RWPE2 (cell line): ENCODE results near the gene NAXD.

ENCODE experiments used
- ATAC-seq: fragments of 200-7000 bp; cut with Tn5 transposase; 3 replicates; pipeline ENCODE4 v1.9.1; 2021; ENCODE audit warnings: low read depth
- DNase-seq: peaks from one replicate; pipeline ENCODE4 v3.0.0-alpha.2; 2020; ENCODE audit warnings: low spot score
- H3K27ac ChIP-seq: fragments of 450-650 bp; 2 replicates; pipeline ENCODE4 v1.5.1; 2017; ENCODE audit warnings: mild to moderate bottlenecking; ENCODE audit not compliant: poor library complexity, severe bottlenecking
- H3K27me3 ChIP-seq: fragments of 250-450 bp; sonication (Bioruptor Pico); 2 replicates; pipeline ENCODE4 v1.5.1; 2021; ENCODE audit warnings: mild to moderate bottlenecking, moderate library complexity; ENCODE audit not compliant: insufficient read depth, poor library complexity, severe bottlenecking
- H3K36me3 ChIP-seq: fragments of 250-450 bp; sonication (Bioruptor Pico); 2 replicates; pipeline ENCODE4 v1.5.1; 2020; ENCODE audit warnings: low read depth, mild to moderate bottlenecking, moderate library complexity
- H3K4me1 ChIP-seq: fragments of 250-450 bp; sonication (Bioruptor Pico); 2 replicates; pipeline ENCODE4 v1.5.1; 2021; ENCODE audit warnings: mild to moderate bottlenecking, moderate library complexity; ENCODE audit not compliant: insufficient read depth, poor library complexity, severe bottlenecking
- H3K4me3 ChIP-seq: fragments of 250-450 bp; sonication (Bioruptor Pico); 2 replicates; pipeline ENCODE4 v1.5.1; 2021; ENCODE audit warnings: mild to moderate bottlenecking, moderate library complexity; ENCODE audit not compliant: severe bottlenecking
- H3K9me3 ChIP-seq: fragments of 250-450 bp; sonication (Bioruptor Pico); 2 replicates; pipeline ENCODE4 v1.5.1; 2021; ENCODE audit warnings: mild to moderate bottlenecking, moderate library complexity; ENCODE audit not compliant: severe bottlenecking
- TF ChIP-seq, protein P1 (sequence below): fragments of 450-650 bp; IDR thresholded peaks from one replicate; pipeline ENCODE4 v1.5.1; 2017; ENCODE audit warnings: mild to moderate bottlenecking, moderate library complexity; ENCODE audit not compliant: poor library complexity, severe bottlenecking

NAXD gene

DNA sequence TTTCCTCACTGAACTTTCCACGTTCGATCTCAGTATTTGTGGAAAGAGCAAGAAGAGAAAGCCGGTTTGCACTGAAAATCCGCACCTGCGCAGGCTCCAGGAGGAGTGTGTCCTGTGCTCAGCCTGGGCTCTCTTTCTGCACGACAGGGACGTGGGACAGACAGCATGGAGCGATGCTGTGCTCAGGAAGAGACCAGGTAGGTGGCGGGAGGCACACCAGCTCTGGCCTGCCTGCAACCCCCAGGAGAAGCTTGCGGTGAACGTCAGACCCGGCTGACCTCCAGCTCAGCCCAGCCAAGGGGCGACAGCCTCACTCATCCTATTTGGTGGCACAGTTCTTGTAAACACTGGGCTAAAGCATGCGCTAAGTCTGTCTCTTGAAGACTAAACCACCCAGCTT lies 35.9 kb downstream of the NAXD start:
- Histone ChIP-seq H3K4me1 (no peaks in the 10 kb centered on the region), H3K36me3 (peaks cover 5% of the 10 kb centered on the region), H3K27ac (no peak overlapping the region), H3K27me3 (no peaks in the 10 kb centered on the region), H3K9me3 (no peaks in the 10 kb centered on the region), H3K4me3 (no peak overlapping the region)
- no peak for ATAC-seq
- no peak for DNase-seq
- TF ChIP-seq, protein P1, sequence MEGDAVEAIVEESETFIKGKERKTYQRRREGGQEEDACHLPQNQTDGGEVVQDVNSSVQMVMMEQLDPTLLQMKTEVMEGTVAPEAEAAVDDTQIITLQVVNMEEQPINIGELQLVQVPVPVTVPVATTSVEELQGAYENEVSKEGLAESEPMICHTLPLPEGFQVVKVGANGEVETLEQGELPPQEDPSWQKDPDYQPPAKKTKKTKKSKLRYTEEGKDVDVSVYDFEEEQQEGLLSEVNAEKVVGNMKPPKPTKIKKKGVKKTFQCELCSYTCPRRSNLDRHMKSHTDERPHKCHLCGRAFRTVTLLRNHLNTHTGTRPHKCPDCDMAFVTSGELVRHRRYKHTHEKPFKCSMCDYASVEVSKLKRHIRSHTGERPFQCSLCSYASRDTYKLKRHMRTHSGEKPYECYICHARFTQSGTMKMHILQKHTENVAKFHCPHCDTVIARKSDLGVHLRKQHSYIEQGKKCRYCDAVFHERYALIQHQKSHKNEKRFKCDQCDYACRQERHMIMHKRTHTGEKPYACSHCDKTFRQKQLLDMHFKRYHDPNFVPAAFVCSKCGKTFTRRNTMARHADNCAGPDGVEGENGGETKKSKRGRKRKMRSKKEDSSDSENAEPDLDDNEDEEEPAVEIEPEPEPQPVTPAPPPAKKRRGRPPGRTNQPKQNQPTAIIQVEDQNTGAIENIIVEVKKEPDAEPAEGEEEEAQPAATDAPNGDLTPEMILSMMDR = no peak

DNA sequence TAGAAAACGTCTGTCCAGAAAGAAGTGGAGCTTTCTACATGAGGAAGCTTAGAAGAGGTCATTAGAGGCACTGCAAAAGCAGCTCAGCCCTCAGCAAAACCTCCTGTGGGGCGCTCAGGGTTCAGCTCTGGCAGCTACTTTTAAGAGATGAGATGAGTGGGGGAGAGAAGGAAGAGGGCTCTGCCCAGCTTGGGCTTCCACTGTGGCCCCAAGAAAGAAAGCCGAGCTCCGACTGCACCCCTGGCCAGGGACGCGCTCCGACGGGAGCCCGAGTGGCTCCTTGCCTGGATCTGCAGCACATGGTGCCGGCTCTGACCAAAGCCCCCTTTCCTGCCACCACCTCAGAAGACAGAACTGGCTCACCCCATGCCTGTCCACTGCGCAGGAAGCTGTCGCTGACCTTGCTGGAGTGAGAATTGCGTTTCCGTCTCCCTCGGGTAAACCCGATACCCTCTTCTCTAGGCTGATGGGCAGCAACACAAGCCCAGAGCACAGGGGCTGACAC lies 36.4 kb downstream of the NAXD start:
- H3K9me3 ChIP-seq = no peaks in the 10 kb centered on the region
- no peak for DNase-seq
- H3K27ac ChIP-seq = no peak overlapping the region
- H3K4me1 ChIP-seq = no peaks in the 10 kb centered on the region
- no peak overlapping the region for H3K4me3 ChIP-seq
- TF ChIP-seq, protein P1 = no peak
- no peaks in the 10 kb centered on the region for H3K27me3 ChIP-seq
- ATAC-seq = no peak
- peaks cover 5% of the 10 kb centered on the region for H3K36me3 ChIP-seq

DNA sequence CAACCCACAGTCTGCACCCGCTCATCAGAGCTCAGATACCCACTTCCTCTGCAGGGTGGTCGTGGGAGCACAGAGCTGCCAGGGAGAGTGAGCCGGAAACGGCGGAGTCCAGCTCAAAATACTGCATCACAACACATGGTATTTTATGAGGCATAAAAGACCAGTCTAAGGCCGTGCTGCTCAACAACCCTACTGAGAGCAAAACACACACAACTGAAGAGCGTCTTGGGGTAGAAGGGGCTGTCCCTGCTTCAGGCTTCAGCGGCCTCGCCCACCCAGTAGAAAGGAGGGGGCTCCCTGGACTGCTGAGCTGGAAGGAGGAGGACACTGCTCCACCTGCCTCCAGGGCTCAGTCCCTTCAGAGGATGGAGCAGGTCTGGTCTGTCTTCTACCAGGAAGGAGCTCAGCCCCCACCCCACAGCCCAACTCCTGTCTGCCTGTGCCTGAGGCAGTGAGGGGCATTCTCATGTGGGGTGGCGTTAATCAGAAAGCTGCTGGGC lies 36.9 kb downstream of the NAXD start:
- no peak for ATAC-seq

DNA sequence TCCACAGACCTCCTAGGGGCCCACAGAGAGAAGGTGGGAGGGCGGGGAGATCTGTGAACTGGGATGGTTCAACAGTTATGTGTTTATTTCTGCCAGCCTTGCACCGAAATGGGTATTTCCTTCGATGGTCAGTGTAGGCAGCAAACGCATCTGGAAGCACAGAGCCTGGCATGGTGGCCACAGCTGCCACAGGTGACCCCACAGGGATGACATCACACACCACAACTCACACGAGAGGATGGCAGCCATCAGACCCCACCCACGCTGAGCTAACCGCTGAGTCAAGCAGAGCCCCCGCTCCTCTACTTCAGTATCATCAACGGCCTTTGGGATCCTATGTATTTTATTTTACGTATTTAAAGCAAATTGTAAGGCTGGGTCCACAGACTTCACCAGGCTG lies 37.4 kb downstream of the NAXD start:
- Histone ChIP-seq H3K9me3 (no peaks in the 10 kb centered on the region), H3K27me3 (no peaks in the 10 kb centered on the region), H3K4me3 (no peak overlapping the region), H3K4me1 (no peaks in the 10 kb centered on the region), H3K36me3 (peaks cover 5% of the 10 kb centered on the region), H3K27ac (no peak overlapping the region)
- ATAC-seq (no peak), DNase-seq (no peak)
- TF ChIP-seq, protein P1 = no peak

More for the DNA sequence above, 36.9 kb downstream of the NAXD start:
- Histone ChIP-seq H3K27ac (no peak overlapping the region), H3K4me3 (no peak overlapping the region), H3K4me1 (no peaks in the 10 kb centered on the region), H3K9me3 (no peaks in the 10 kb centered on the region), H3K27me3 (no peaks in the 10 kb centered on the region), H3K36me3 (peaks cover 5% of the 10 kb centered on the region)
- TF ChIP-seq, protein P1 = no peak
- no peak for DNase-seq

DNA sequence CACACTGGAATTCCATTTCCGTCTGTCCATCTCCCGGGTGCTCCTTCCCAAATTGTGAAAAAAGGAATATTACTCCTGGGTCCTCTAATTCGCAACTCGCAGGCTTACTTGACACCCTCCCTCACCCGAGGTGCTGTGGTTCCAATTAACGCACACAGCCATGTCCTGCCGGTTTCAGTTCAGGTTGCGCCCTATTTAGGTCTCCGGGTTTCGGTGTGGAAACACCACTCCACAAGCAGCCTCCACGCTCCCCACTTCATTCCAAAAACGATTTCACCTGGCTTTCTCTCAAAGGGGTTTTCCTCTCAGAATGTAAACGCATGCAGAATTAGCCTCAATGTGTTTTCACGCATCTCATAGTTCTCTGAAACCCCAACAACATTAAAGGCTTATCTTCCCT lies 37.9 kb downstream of the NAXD start:
- no peak for DNase-seq
- Histone ChIP-seq H3K4me1 (no peaks in the 10 kb centered on the region), H3K27me3 (no peaks in the 10 kb centered on the region), H3K9me3 (no peaks in the 10 kb centered on the region), H3K36me3 (peaks cover 5% of the 10 kb centered on the region), H3K27ac (no peak overlapping the region), H3K4me3 (no peak overlapping the region)
- TF ChIP-seq, protein P1 = no peak
- ATAC-seq = no peak
